GM18498 (cell line): ENCODE measurements around the gene JMY.
"Not testable (repeated sequence)": the region's sequence is repeated elsewhere in the genome, so short reads cannot be mapped to it uniquely, and the experiment has no call there.

Source experiments
- ATAC-seq: cut with Tn5 transposase; IDR thresholded peaks from one replicate; pipeline ENCODE4 v1.9.1; 2021; ENCODE audit warnings: mild to moderate bottlenecking, moderate library complexity; ENCODE audit not compliant: unreplicated experiment

The JMY gene

DNA sequence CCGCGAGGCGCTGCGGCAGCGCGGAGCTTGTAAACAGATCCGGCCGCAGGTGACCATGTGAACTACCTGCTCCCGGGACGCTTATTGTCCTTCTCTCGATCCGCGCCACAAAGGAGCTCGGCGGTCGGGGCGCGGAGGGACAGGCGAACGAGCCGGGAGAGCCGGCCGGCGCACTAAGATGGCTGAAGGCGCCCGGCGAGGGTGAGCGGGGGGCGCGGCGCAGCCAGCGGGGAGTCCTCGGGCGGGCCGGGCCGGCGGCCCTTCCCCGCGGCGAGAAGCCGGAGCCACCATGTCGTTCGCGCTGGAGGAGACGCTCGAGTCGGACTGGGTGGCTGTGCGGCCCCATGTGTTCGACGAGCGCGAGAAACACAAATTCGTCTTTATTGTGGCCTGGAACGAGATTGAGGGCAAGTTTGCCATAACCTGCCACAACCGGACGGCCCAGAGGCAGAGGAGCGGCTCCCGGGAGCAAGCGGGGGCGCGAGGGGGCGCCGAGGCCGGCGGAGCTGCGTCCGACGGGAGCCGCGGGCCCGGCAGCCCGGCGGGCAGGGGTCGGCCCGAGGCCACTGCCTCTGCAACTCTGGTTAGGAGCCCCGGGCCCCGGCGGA lies 535 bp downstream of the JMY start:
- ATAC-seq: peak; percentile 36

DNA sequence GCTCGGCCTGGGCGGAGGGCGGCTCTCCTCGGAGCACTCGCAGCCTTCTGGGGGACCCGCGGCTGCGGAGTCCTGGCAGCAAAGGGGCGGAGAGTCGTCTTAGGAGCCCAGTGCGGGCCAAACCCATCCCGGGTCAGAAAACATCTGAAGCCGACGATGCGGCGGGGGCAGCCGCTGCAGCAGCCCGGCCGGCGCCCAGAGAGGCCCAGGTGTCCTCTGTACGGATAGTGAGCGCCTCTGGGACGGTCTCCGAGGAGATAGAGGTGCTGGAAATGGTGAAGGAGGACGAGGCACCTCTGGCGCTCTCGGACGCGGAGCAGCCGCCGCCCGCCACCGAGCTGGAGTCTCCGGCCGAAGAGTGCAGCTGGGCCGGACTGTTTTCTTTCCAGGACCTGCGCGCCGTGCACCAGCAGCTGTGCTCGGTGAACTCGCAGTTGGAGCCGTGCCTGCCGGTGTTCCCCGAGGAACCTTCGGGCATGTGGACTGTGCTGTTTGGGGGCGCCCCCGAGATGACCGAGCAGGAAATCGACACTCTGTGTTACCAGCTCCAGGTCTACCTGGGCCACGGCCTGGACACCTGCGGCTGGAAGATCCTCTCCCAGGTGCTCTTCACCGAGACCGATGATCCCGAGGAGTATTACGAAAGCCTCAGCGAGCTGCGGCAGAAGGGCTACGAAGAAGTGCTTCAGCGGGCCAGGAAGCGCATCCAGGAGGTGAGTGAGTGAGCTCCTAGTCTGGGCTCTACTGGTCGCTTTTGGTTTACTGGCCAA lies 1.2 kb downstream of the JMY start:
- ATAC-seq: peak; percentile 26

DNA sequence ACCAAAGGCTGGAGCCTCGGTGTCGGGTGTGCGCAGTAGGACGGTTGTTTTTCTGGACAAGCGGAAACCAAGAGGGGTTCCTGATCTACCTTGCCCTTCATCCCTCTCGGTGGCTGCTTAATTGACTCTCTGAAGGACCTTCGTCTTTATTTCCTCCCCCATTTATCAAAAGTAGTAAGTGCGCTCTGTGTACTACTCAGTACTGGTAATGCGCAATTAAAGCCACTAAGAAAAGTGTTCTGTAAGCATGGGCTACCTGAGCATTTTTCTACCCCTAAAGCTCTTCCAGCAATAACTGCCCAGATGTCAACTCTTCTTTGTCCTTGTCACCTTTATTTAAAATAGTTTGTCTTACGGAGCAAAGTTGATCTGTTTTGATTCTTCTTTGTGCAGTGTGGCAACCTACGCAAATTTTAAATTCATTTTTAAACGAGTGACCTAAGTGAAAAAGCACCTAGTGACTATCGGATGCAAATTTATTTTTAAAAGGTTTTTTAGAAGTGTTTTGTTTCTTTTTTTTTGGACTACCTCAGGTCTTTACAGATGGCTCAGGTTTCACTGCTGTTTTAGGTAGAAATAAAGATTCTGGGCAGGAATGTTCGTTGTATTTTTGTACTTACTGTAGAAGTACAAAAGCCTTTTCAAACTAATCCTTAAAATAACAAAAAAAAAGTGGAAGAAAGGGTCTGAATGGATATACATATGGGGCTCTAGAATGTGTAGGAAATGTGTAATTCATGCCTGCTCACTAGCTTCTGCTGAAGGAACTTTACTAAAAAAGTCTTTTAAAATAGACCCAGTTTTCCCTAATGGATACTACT lies 2.0 kb downstream of the JMY start:
- ATAC-seq: no peak

DNA sequence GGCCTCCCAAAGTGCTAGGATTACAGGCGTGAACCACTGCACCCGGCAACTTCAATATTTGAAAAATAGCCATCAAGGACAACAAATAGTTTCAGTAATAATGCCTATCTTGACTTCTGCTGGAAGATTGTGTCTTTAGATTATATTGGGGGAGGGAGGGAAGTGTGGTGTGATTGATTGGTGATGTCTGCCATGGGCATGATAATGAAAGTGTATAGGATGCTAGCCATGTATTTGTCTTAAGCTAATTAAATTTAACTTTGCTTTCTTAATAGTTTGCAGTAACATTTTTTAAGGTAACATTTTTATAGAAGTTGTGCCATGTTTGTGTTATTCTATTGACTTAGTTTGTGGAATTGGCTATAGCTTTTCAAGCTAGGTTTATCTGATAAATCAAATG lies 4.6 kb downstream of the JMY start:
- ATAC-seq: no peak

DNA sequence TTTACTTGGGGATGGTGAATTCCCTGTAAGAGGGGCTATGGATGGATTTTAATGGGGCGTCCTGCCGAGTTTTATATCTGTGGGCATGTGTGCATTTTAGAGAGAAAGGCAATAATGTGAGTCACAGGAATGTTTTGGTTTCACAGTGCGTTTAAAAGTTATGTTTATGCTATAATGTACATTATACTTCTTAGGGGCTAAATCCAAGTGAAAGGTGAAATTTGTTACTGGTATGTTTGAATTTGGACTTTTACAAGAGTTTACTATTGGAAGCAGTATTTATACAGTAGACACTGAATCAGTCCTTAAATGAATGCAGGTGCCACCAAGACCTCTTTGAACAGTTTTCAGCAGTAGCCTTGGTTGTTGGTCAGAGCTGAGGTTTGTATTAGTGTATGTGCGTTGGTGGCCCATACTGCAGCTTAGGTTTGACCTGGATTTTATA lies 5.6 kb downstream of the JMY start:
- ATAC-seq: no peak

DNA sequence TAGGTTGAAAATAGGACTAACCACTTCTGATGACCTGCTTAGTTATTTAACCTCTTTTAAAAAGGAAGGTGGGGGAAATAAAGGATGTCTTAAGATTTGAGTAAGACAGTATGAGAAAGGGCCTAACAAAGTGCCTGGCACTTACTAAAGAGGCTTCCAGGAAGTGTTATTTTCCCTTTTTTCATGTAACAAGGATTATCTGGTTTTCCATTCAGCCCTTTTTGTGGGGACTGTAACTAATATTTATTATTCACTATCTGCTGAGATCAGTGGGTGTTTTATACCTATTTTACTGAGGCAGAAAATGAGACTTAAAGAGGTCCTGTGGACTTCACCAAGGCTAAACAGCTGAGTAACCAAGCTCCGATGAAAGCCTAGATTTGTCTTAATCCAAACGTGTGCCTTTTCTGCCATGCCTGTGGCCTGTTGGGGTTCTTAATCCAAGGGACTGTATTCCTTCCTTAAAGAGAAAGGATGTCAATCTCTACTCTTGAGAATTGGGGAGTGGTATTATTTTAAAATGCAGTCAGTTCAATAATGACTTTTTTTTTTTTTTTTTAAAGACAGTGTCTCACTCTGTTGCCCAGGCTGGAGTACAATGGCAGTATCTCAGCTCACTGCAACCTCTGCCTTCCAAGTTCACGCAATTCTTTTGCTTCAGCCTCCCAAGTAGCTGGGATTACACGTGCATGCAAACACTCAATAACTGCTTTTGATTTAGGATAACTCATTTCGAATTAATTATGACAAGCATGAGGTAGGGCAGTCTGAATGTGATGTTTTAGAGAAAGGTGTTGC lies 6.5 kb downstream of the JMY start:
- ATAC-seq: no peak

DNA sequence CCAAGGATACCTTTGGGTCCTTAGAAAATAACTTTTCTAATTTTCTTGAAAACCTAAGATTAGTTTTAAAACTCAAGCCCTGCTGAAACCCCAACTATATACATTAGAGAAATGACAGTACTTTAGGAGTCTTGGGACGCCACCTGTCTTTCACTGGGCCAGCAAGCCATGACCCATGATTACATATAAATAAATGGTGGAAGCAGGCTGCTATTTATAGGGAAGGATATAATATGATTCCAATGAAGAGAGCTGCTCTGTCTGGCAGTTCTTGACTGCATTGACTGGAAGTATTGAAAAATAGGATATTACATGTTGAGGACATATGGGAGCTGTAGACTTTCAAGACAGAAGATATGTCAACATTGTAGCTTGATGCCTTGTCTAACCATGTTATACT lies 7.3 kb downstream of the JMY start:
- ATAC-seq: no peak

DNA sequence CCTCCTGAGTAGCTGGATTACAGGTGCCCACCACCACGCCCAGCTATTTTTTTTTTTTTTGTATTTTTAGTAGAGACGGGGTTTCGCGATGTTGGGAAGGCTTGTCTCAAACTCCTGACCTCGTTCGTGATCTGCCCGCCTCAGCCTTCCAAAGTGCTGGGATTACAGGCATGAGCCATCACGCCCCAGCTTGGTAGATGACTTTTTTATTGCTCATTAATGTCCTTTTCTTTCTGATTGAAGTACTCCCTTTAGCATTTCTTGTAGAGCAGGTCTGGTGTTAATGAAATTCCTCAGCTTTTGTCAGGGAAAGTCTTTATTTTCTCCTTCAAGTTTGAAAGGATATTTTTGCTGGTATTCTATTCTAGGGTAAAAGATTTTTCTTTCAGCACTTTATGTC lies 18.1 kb downstream of the JMY start:
- not testable (repeated sequence) for ATAC-seq

DNA sequence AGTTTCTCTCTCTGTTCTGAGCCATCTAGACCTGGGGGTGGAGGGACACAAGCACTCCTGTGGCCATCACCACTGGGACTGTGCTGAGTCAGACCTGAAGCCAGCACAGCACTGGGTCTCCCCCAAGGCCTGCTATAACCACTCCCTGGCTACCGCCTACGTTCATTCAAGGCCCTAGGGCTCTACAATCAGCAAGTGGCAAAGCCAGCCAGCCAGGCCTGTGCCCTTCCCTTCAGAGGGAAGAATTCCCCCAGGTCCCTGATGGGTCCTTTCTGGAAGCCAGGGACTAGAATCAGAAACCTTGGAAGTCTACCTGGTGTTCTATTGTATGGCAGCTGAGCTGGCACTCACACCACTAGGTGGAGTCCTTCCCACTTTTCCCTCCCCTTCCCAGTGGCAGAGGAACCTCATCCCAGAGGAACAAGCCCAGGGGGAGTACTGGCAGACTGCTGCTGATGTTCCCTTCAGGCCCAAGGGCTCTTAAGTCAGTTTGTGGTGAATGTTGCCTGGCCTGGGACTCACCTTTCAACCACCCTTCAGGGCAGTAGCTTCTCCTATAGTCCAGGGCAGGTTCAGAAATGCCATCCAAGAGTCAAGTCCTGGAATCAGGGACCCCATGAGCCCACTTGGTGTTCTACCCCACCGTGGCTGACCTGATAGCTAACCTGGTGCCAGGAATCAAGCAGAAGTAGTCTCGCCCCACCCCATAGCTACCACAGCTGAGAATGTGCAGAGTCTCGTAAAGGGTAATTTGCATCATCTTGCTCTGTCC lies 20.0 kb downstream of the JMY start:
- ATAC-seq: peak; percentile 57

DNA sequence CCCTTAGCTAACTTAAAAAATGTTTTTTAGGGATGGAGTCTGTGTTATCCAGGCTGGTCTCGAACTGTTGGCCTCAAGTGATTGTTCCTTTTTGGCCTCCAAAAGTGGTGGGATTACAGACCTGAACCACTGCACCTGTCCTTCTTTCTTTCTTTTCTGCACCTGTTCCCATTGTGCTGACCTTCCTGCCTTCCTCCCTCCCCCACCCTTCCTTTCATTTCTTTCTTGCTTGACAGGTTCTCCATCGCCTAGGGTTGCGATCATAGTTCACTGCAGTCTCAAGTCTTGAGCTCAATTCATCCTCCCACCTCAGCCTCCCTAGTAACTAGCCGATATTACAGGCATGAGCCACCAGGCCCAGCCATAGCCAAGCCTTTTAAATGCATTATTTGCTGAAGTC lies 20.6 kb downstream of the JMY start:
- no peak for ATAC-seq

DNA sequence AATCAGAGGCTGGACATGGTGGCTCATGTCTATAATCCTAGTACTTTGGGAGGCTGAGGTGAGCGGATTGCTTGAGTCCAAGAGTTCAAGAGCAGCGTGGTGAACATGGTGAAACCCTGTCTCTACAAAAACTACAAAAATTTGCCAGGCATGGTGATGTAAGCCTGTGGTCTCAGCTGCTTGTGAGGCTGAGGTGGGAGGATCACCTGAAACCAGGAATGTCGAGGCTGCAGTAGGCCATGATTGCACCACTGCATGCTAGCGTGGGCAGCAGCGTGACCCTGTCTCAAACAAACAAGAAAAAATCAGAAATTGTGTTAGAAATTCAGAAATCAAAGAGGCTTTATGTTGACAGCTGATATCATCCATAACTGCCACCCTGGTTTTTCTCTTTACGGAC lies 21.4 kb downstream of the JMY start:
- ATAC-seq: no peak

DNA sequence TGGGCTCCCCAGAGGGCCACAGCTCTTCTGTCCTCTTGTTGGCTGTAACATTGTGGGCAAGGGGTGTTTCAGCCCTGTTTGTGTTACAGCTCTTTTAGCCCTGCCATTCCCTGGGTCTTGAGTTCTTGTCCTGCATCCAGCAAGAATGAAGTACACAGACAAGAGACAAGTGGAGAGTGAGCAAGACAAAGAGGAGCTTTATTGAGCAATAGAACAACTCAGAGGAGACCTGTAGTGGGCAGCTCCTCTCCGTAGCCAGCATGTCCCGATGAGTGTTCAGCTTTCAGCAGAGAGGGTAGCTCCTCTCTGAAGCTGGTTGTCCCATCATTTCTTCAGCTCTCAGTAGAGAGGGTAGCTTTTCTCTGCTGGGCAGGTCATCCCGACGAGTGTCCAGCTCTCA lies 22.9 kb downstream of the JMY start:
- ATAC-seq: no peak

DNA sequence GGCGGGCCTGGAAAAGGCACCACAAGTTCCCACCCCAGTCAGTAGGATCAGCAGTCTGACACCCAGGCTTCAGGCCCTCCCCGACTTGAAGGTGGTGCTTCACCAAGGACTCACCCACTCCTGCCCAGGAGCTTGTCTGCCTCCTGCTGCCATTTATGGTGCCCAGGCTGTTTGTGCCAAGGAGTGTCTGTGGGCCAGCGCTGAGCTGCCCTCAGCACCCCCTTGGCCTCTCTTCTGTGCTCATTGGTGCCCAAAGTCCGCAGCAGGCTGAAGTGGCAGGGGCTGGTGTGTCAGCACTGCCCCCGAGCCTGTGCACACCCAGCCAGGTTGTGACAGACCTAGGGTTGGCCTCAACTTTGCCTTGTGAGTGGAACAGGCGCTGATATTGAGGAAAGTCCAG lies 23.5 kb downstream of the JMY start:
- ATAC-seq: no peak

DNA sequence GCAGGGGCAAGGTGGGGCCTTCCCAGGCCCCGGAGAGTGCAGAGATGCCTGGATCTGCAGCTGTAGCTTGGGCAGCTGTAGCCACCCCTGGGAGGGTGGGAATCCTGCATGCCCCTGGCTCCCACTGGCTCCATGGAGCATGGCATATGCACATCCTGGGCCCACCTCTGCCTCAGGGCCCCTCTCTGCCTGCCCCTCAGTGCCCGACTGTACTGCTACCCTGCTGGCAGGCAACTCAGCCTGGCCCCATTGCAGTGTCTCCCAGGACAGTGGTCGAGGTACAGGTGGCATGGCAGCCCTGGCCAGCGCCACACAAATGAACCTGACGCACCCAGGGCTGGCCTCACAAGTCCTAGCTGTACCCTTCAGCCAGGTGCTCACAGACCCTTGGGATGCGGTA lies 23.9 kb downstream of the JMY start:
- no peak for ATAC-seq

DNA sequence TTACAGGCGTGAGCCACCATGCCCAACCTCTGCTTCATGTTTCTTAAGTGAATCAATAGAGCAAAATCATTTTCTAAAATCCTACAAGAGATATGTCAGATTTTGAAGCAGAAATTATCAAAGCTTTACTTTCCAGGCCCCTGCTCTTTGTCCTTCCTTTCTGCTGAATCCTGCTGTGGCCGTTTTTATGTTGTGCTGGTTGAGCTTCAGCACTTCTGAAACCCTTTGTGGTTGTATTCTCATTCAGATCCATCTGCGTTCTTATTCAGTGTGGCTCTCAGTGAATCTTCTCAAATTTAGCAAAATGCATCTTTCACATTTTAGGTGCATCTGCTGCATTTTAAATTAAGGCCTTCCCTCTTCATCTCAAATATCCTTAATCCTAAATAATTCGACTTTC lies 26.0 kb downstream of the JMY start:
- no peak for ATAC-seq

DNA sequence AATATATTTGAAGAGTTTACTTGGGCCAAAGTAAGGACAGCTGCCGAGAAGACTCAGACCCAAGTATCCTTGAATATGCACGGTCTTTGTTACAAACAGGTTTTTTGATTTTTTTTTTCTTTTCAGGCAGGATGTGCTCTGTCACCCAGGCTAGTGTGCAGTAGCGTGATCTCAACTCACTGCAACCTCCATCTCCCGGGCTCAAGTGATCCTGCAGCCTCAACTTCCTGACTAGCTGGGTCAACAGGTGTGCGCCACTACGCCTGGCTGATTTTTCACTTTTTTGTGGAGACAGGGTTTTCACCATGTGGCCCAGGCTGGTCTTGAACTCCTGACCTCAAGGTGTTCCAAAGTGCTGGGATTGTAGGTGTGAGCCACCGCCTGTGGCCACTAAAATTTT lies 27.4 kb downstream of the JMY start:
- no peak for ATAC-seq

DNA sequence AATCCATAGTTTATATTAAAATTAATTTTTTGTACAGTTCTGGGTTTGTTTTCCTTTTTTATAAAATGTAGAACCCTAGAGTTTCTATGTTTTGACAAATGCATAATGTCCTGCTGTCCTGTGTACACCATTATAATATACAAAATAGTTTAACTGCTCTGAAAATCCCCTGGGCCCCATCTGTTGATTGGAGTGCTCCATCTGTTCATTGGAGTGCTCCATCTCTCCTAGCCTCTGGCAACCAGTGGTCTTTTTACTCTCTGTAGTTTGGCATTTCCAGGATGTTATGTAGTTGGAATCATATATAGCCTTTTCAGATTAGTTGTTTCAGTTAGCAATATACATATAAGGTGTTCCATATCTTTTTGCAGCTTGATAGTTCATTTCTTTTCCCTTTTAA lies 31.2 kb downstream of the JMY start:
- no peak for ATAC-seq

DNA sequence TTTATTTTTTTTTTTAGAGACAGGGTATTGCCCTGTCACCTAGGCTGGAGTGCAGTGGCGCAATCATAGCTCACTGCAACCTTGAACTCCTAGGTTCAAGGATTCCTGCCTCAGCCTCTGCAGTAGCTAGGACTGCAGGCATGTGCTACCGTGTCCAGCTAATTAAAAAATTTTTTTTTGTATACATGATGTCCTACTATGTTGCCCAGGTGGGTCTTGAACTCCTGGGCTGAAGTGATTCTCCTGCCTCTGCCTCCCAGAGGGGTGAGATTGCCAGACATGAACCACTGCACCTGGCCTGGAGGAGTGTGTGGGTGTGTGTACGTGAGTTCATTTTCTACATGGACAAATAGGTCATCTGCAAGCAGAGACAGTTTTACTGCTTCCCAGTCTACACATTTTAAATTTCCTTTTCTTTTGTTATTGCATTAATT lies 33.8 kb downstream of the JMY start:
- ATAC-seq: no peak

DNA sequence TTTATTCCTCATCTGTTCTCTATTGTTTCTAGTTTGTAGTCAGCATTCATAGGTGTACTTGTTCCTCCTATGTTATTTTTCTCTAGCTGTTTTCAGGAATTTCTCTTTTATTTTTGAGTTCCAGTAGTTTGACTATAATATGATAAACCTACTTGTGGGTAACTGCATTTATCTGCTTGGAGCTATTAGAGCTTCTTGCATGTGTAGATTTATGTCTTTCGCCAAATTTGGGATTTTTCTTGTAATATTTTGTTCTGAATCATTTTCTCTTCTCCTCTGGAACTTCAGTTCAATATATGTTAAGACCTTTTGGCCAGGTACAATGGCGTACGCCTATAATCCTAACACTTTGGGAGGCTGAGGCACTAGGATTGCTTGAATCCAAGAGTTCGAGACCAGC lies 37.4 kb downstream of the JMY start:
- no peak for ATAC-seq

DNA sequence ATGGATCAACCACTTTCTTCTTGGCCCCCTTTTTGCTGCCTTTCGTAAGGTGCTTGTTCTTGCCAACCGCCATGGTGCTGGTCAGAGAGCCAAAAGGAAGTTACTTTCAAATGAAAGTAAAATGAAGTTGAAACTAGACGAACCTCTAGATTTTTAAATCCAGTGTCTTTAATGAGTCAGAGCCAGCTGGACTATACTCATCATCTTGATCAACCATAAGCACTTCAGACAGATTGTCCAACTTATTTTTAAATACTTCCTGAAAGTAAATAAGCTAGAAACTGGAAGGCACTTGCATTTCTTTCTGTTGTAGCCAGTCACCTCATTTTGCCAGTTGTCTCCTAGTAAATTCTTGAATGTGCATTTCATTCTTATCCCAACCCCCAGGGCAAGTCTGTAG lies 48.9 kb downstream of the JMY start:
- ATAC-seq: no peak
